Choroid plexus epithelial cell (primary cell): ENCODE results near the gene ZFTA.
A peak's percentile ranks its signal among the peaks of the same experiment; 100 is the strongest.

ENCODE experiments used
- DNase-seq: peaks from one replicate; pipeline ENCODE4 v3.0.0-alpha.2; 2010; ENCODE audit warnings: low read depth
- H3K4me3 ChIP-seq: 2 replicates; pipeline ENCODE4 v1.5.1; 2011; ENCODE audit warnings: low read depth, mild to moderate bottlenecking, control low read depth, low read length, moderate library complexity
- TF ChIP-seq, protein P1 (sequence below): conservative IDR thresholded peaks from 2 replicates; pipeline ENCODE4 v1.5.1; 2011; ENCODE audit warnings: low read depth, mild to moderate bottlenecking, control low read depth, inconsistent platforms, low read length, moderate library complexity

Gene ZFTA

DNA sequence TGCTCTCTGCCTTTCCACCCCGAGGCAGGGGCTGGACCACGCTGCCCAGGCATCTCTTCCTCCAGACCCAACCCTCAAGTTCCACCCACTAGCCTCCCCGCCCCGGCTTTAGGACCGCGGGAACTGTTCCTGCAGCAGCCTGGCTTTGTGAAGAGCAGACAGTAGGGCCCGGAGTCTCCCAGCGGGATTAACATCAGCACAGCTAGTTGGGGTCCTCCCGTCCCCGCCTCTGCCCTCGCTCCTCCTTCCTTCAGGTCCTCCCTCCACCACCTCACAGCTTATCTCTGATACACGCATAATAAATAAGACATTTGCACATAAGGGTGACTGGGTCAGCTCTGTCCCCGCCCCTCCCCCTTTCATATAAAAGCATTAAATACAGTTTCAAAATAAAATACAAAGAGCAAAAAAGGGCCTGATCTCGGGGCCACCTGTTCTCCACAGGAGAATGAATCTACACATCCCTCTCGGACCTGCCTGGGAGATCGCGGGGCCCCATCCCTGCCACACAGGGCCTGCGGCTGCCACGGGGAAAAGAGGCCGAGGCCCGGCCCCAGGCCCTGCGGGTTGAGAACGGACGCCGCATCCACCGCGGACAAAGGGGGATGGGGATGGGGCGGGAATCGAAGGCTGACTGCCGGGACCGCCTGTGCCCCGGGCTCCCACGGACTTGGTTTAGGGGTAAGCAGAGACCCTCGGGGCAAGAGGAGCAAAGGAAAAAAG, 6.5 kb downstream of the ZFTA start:
- H3K4me3 ChIP-seq: peak overlapping the region; percentile 42
- no peak for DNase-seq
- TF ChIP-seq, protein P1, sequence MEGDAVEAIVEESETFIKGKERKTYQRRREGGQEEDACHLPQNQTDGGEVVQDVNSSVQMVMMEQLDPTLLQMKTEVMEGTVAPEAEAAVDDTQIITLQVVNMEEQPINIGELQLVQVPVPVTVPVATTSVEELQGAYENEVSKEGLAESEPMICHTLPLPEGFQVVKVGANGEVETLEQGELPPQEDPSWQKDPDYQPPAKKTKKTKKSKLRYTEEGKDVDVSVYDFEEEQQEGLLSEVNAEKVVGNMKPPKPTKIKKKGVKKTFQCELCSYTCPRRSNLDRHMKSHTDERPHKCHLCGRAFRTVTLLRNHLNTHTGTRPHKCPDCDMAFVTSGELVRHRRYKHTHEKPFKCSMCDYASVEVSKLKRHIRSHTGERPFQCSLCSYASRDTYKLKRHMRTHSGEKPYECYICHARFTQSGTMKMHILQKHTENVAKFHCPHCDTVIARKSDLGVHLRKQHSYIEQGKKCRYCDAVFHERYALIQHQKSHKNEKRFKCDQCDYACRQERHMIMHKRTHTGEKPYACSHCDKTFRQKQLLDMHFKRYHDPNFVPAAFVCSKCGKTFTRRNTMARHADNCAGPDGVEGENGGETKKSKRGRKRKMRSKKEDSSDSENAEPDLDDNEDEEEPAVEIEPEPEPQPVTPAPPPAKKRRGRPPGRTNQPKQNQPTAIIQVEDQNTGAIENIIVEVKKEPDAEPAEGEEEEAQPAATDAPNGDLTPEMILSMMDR: no peak

DNA sequence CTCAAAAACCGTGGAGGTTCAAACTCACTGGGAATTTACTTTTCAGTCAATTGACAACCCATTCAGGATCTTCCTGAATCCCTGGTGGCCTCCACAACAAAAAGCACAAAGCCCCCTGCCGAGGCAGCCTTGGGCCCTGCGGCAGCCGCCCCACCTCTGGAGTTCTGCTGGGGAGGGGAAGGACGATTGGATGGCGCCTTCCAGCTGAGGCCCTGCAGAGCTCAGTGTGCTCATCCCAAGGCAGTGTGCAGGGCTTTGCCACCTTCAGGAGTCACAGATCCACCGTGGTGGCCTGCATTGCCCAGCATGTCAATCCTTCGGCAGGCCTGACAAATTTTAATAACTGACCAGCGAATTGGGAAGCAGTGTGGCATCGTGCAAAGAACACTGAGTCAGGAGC, 7.4 kb downstream of the ZFTA start:
- DNase-seq: no peak
- TF ChIP-seq, protein P1: no peak
- no peak overlapping the region for H3K4me3 ChIP-seq

DNA sequence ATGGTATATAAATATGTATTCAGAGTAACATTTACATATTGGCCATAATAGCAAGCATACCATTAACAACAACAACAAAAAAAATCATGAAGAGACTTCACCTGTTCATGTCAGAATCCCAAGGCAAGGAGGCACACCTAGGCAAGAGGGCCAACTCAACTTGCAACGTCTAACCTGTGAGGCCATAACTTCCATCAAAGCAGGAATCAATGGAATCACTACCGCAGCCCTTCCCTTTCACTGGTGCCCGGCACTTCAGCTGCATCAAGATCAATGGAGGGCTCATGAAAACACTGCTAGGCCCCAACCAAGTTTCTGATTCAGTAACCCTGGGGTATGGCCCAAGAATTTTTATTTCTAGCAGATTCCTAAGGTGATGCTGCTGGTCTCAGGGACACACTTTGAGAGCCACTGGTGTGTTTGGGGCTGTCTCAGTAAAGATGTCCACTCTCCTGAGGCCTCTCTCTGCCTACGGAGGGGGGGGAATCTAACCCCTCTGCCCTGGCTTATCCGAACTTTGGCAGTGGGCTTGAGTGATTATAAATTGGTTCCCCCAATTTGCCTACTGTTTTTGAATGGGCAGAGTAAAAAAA, 8.0 kb downstream of the ZFTA start:
- TF ChIP-seq, protein P1: no peak
- no peak overlapping the region for H3K4me3 ChIP-seq
- no peak for DNase-seq

DNA sequence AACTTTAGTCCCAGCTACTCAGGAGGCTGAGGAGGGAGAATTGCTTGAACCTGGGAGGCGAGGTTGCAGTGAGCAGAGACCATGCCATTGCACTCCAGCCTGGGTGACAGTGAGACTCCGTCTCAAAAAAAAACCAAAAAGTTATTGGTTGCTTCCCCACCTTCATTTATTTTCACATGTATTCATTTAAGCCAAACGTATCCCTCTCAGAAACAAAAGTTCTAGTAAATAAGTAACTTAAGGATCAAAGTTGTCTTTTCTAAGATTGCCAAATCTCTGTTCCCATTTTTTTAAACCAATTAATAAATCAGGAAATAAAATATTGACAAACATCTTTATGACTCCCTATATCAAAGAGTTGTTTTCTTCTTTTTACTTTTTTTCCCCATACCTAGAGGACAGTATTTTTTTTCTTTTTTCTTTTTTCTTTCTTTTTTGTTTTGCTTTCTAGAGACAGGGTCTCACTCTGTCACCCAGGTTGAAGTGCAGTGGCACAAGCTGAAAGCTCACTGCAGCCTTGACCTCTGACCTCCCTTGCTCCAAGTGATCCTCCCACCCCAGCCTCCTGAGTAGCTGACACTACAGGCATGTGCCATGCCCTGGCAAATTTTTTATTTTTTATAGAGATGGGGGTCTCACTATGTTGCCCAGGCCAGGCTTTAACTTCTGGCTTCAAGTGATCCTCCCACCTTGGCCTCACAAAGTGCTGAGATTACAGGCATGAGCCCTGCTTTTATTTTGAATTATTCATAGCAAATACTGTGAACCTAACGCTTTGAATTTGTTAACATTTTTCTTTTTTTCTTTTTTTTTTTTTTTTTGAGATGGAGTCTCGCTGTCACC, 11.4 kb downstream of the ZFTA start:
- TF ChIP-seq, protein P1: no peak
- no peak for DNase-seq
- H3K4me3 ChIP-seq: no peak overlapping the region

DNA sequence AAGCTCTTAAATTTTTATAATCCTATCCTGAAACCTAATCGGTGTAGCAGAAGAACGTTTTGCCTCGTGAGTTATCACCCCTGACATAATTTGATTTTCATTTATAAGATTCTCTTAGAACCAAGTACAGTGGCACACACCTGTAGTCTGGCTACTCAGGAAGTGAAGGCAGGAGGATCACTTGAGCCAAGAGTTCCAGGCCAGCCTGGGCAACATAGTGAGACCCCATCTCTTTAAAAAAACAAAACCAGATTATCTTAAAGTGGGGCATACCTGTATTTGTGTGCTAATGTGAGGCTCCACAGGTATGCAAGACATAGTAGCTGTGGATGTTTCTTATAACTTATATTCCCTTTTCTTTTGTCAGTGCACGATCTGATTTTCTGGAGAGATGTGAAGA, 19.0 kb downstream of the ZFTA start:
- no peak overlapping the region for H3K4me3 ChIP-seq
- TF ChIP-seq, protein P1: no peak
- no peak for DNase-seq

DNA sequence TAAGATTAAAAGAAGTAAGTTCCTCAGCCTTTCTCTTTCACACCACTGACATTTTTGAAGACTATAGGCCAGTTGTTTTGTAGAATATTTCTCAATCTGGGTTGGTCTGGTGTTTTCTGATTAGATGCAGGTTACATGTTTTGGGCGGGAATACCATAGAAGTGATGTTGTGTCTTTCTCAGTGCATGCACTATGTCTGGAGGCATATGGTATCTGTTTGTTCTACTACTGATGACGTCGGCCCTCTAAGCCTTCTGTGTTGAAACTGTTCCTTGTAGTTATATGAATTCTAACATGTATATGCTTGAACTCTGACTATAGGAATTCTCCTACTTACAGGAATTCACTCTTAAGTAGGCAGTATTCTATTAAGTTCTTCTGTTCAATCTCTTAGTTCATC, 21.6 kb downstream of the ZFTA start:
- TF ChIP-seq, protein P1: no peak
- peak; percentile 51 for DNase-seq

More for the DNA sequence above, 21.6 kb downstream of the ZFTA start:
- no peak overlapping the region for H3K4me3 ChIP-seq
